Measurements from ENCODE around the gene GCC1. TPM values are rescaled to one million over a fixed set of nuclear protein-coding genes. Genes with fewer than 3 reads are reported as not detected.

GCC1 gene
- total RNA-seq, 1 donor from 2014 or later = 21.8 TPM

DNA sequence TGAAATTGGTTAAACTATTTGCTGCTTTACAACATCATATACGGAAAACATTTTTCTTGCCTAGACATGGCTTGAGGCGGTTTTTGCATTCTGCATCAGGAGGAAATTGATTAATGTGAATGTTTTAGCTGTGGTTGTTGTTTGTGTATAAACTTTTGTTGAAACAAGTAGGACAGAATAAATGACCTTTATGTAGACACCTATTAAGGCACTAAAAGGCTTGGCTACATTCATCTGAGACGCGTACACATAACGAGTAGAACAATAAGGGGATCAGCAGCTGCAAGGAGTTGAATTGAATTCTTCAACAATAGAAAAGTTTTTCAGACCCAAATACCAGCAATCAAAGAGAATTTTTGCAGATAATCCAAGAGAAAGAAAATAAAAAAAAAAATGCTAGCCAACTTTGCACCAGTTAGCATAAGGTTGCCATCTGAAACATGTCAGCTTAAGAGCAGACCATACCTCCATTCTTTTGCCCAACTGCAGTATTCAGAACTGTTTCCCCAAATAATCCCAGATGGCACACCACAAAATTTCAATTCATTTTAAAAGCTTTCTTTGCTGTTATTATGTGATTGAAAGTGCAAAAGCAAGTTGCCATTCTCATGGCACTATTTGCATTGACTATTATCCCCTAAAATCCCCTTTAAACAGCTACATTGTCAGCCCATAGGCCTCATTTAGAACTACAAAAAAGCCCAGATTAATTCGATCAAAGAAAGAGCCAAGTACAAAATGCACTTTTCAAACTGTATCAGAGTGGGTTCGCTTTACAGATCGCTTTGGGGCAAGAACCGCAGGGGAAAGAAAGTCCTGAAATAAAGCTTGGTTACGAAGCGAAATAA lies 49.6 kb downstream of the GCC1 start:
- TF ChIP-seq, protein P1, sequence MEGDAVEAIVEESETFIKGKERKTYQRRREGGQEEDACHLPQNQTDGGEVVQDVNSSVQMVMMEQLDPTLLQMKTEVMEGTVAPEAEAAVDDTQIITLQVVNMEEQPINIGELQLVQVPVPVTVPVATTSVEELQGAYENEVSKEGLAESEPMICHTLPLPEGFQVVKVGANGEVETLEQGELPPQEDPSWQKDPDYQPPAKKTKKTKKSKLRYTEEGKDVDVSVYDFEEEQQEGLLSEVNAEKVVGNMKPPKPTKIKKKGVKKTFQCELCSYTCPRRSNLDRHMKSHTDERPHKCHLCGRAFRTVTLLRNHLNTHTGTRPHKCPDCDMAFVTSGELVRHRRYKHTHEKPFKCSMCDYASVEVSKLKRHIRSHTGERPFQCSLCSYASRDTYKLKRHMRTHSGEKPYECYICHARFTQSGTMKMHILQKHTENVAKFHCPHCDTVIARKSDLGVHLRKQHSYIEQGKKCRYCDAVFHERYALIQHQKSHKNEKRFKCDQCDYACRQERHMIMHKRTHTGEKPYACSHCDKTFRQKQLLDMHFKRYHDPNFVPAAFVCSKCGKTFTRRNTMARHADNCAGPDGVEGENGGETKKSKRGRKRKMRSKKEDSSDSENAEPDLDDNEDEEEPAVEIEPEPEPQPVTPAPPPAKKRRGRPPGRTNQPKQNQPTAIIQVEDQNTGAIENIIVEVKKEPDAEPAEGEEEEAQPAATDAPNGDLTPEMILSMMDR (IDR thresholded peaks at IDR 0.05; ENCODE audit: unreplicated experiment) = no peak
- Mint-ChIP-seq H3K27ac (ENCODE audit: unreplicated experiment) (no peak overlapping the region), H3K4me1 (ENCODE audit: unreplicated experiment) (peaks cover 5% of the 10 kb centered on the region), H3K9me3 (ENCODE audit: unreplicated experiment) (no peaks in the 10 kb centered on the region), H3K4me3 (ENCODE audit: unreplicated experiment) (no peak overlapping the region), H3K27me3 (ENCODE audit: unreplicated experiment) (peaks cover 2% of the 10 kb centered on the region), H3K36me3 (ENCODE audit: low read depth, unreplicated experiment) (no peaks in the 10 kb centered on the region)
- DNase-seq (ENCODE audit: low spot score) = no peak

DNA sequence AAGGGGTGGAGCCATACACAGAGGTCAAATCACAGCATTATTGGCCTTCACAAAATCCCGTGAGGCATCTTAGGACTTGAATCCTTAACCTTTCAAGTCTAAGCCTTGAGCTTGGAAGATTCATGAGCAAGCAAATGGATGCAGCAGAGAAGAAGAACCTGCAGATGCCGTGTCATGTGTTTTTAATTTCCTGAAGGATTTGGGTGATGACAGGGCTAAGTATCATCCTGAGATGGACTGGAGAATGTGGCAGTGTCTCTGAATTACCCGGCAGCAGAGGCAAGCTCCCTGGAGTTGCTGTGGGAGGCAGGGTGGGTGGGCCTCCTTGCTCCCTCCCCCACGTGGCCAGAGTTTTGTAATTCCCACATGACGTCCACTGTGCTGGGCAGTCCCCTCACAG lies 50.8 kb downstream of the GCC1 start:
- no peaks in the 10 kb centered on the region for H3K9me3 Mint-ChIP-seq (ENCODE audit: unreplicated experiment)
- DNase-seq (ENCODE audit: low spot score) = no peak
- H3K4me1 Mint-ChIP-seq (ENCODE audit: unreplicated experiment) = peaks cover 5% of the 10 kb centered on the region
- no peaks in the 10 kb centered on the region for H3K27me3 Mint-ChIP-seq (ENCODE audit: unreplicated experiment)
- H3K27ac Mint-ChIP-seq (ENCODE audit: unreplicated experiment) = no peak overlapping the region
- H3K4me3 Mint-ChIP-seq (ENCODE audit: unreplicated experiment) = no peak overlapping the region
- TF ChIP-seq, protein P1 (IDR thresholded peaks at IDR 0.05; ENCODE audit: unreplicated experiment) = no peak
- H3K36me3 Mint-ChIP-seq (ENCODE audit: low read depth, unreplicated experiment) = no peaks in the 10 kb centered on the region

DNA sequence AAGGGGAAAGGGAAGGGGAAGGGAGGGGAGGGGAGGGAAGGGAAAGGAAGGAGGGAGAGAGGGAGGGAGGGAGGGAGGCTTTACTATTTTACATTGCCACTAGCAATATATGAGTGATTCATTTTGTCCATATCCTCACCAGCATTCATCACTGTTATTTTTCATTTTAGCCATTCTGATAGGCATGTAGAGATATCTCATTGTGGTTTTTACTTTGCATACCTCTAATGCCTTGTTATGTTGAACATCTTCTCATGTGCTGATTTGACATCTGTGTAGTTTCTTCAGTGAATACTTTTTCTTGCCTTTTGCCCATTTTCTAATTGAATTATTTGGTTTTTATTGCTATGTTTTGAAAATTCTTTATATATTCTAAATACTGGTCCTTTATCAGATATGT lies 52.7 kb downstream of the GCC1 start:
- no peaks in the 10 kb centered on the region for H3K9me3 Mint-ChIP-seq (ENCODE audit: unreplicated experiment)
- H3K4me1 Mint-ChIP-seq (ENCODE audit: unreplicated experiment) = peaks cover 5% of the 10 kb centered on the region
- DNase-seq (ENCODE audit: low spot score) = no peak
- H3K27me3 Mint-ChIP-seq (ENCODE audit: unreplicated experiment) = no peaks in the 10 kb centered on the region
- H3K4me3 Mint-ChIP-seq (ENCODE audit: unreplicated experiment) = no peak overlapping the region
- TF ChIP-seq, protein P1 (IDR thresholded peaks at IDR 0.05; ENCODE audit: unreplicated experiment) = no peak
- H3K27ac Mint-ChIP-seq (ENCODE audit: unreplicated experiment) = no peak overlapping the region
- H3K36me3 Mint-ChIP-seq (ENCODE audit: low read depth, unreplicated experiment) = no peaks in the 10 kb centered on the region

DNA sequence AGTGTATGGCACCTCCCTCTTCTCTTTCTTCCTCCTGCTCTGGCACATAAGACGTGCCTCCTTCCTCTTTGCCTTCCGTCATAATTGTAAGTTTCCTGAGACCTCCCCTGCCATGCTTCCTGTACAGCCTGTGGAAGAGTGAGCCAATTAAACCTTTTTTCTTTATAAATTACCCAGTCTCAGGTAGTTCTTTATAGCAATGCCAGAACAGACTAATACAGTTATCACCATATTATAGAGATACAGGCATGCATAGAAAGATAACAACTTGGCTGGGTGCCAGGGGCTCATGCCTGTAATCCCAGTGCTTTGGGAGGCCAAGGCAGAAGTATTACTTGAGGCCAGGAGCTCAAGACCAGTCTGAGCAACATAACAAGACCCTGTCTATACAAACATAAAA lies 53.2 kb downstream of the GCC1 start:
- DNase-seq (ENCODE audit: low spot score) = no peak
- Mint-ChIP-seq H3K27ac (ENCODE audit: unreplicated experiment) (no peak overlapping the region), H3K4me1 (ENCODE audit: unreplicated experiment) (peaks cover 5% of the 10 kb centered on the region), H3K27me3 (ENCODE audit: unreplicated experiment) (no peaks in the 10 kb centered on the region), H3K36me3 (ENCODE audit: low read depth, unreplicated experiment) (no peaks in the 10 kb centered on the region), H3K9me3 (ENCODE audit: unreplicated experiment) (no peaks in the 10 kb centered on the region), H3K4me3 (ENCODE audit: unreplicated experiment) (no peak overlapping the region)
- TF ChIP-seq, protein P1 (IDR thresholded peaks at IDR 0.05; ENCODE audit: unreplicated experiment) = no peak

Other genes starting within 250 kb of the GCC1 start
- gene ZNF800, start 192.9 kb downstream of the GCC1 start, total RNA-seq (ENCODE audit: unreplicated experiment) = 29.4 TPM
- 354 TPM for gene ARF5, start 2.8 kb upstream of the GCC1 start, total RNA-seq (ENCODE audit: unreplicated experiment)
- 1.5 TPM for gene FSCN3, start 8.1 kb upstream of the GCC1 start, total RNA-seq (ENCODE audit: unreplicated experiment)
- gene PAX4, start 32.5 kb upstream of the GCC1 start, total RNA-seq (ENCODE audit: unreplicated experiment) = 0.33 TPM
- 375 TPM for gene SND1, start 66.6 kb upstream of the GCC1 start, total RNA-seq (ENCODE audit: unreplicated experiment)